CD8-positive, alpha-beta memory T cell (primary cell): ENCODE results near the gene COX7A2L. TPM values are rescaled to one million over a fixed set of nuclear protein-coding genes. Genes with fewer than 3 reads are reported as not detected.

Source experiments
- polyA plus RNA-seq: library from polyadenylated mRNA; unstranded; fragments of 300-500 nt; fragmentation: Illumina TruSeq; gene quantifications from one replicate; pipeline ENCODE4 v1.2.3, GENCODE V29; 2021
- total RNA-seq, 2 experiments: library from RNA; stranded (reverse); gene quantifications; one replicate each; pipeline ENCODE4 v1.2.3, GENCODE V29; 2021

COX7A2L gene
- total and polyA plus RNA-seq, 3 experiments from 2014 or later = 99.8 to 172 (median 100) TPM

Other genes starting within 250 kb of the COX7A2L start
- 10 to 100 TPM; 58.0 to 61.5 TPM for gene EML4, start 191.9 kb downstream of the COX7A2L start, total RNA-seq
- gene EML4, start 191.9 kb downstream of the COX7A2L start, polyA plus RNA-seq = 70.8 TPM
- under 1 TPM; 0.07 to 0.09 TPM for gene KCNG3, start 132.8 kb upstream of the COX7A2L start, total RNA-seq
- gene KCNG3, start 132.8 kb upstream of the COX7A2L start, polyA plus RNA-seq = not detected
- gene MTA3, start 207.4 kb upstream of the COX7A2L start, total RNA-seq = 10 to 100 TPM; 20.0 to 24.1 TPM
- gene MTA3, start 207.4 kb upstream of the COX7A2L start, polyA plus RNA-seq = 7.9 TPM